GM19468 (cell line): ENCODE measurements around the gene LSG1.
"Not testable (repeated sequence)": the region's sequence is repeated elsewhere in the genome, so short reads cannot be mapped to it uniquely, and the experiment has no call there.

Experiments used
- ATAC-seq: cut with Tn5 transposase; IDR thresholded peaks from one replicate; pipeline ENCODE4 v1.9.1; 2021; ENCODE audit warnings: mild to moderate bottlenecking, moderate library complexity, moderate number of reproducible peaks; ENCODE audit not compliant: unreplicated experiment; ENCODE audit errors: extremely low read depth

Gene LSG1

GRCh38 chr3:194622621-194623340 is 49.2 kb downstream of the LSG1 start:
- ATAC-seq, result no peak

- ATAC-seq, result no peak
Measured at GRCh38 chr3:194621947-194622346, 50.0 kb downstream of the LSG1 start.

- no peak for ATAC-seq
Measured at GRCh38 chr3:194620196-194620595, 51.8 kb downstream of the LSG1 start.

GRCh38 chr3:194619741-194620140 is 52.2 kb downstream of the LSG1 start:
- ATAC-seq, result no peak

GRCh38 chr3:194618858-194619608 is 53.0 kb downstream of the LSG1 start:
- no peak for ATAC-seq

- no peak for ATAC-seq
Measured at GRCh38 chr3:194617827-194618226, 54.2 kb downstream of the LSG1 start.

- ATAC-seq, result no peak
Measured at GRCh38 chr3:194617143-194617671, 54.8 kb downstream of the LSG1 start.

GRCh38 chr3:194615226-194615625 is 56.8 kb downstream of the LSG1 start:
- ATAC-seq, result no peak

- ATAC-seq, result no peak
Measured at GRCh38 chr3:194612221-194612620, 59.8 kb downstream of the LSG1 start.

GRCh38 chr3:194610689-194611088 is 61.3 kb downstream of the LSG1 start:
- no peak for ATAC-seq

- ATAC-seq, result no peak
Measured at GRCh38 chr3:194609601-194610000, 62.4 kb downstream of the LSG1 start.

GRCh38 chr3:194608981-194609380 is 63.0 kb downstream of the LSG1 start:
- no peak for ATAC-seq

- no peak for ATAC-seq
Measured at GRCh38 chr3:194607592-194608389, 64.2 kb downstream of the LSG1 start.

- ATAC-seq, result no peak
Measured at GRCh38 chr3:194606941-194607340, 65.0 kb downstream of the LSG1 start.

GRCh38 chr3:194606163-194606562 is 65.8 kb downstream of the LSG1 start:
- ATAC-seq, result no peak

- not testable (repeated sequence) for ATAC-seq
Measured at GRCh38 chr3:194605314-194605713, 66.7 kb downstream of the LSG1 start.

- ATAC-seq, result no peak
Measured at GRCh38 chr3:194604837-194605236, 67.2 kb downstream of the LSG1 start.

GRCh38 chr3:194604126-194604525 is 67.9 kb downstream of the LSG1 start:
- no peak for ATAC-seq

- no peak for ATAC-seq
Measured at GRCh38 chr3:194602669-194603171, 69.3 kb downstream of the LSG1 start.

GRCh38 chr3:194598771-194599557 is 73.0 kb downstream of the LSG1 start:
- ATAC-seq, result no peak
